ENCODE measurements around the gene MYBL2. TPM values are rescaled to one million over a fixed set of nuclear protein-coding genes. Genes with fewer than 3 reads are reported as not detected.
A peak's percentile ranks its signal among the peaks of the same experiment; 100 is the strongest.

The MYBL2 gene
- total RNA-seq, 2 experiments from 2014 or later = 80.3 to 81.3 TPM

- intact Hi-C loops (cut with micrococcal nuclease) = no loop called here
- no peaks in the 10 kb centered on the region for H3K27me3 Mint-ChIP-seq
- no peak overlapping the region for H3K4me3 Mint-ChIP-seq
- DNase-seq = no peak
- no peak overlapping the region for H3K27ac Mint-ChIP-seq
- no peaks in the 10 kb centered on the region for H3K9me3 Mint-ChIP-seq
- CTCF ChIA-PET = interaction anchor here (0.5 to 1.4 kb wide), 2 partner anchors 185 to 648 kb away, joined by 3 to 7 read pairs; partner anchors contain the start of gene FITM2
- H3K36me3 Mint-ChIP-seq = no peaks in the 10 kb centered on the region
- H3K4me1 Mint-ChIP-seq (ENCODE audit: low read depth) = peaks cover 2% of the 10 kb centered on the region
- POLR2A ChIA-PET = no interaction called here
These were observed 3.8 kb upstream of the MYBL2 start for GRCh38 chr20:43662943-43663655.

GRCh38 chr20:43665466-43666176 lies 1.3 kb upstream of the MYBL2 start:
- CTCF ChIA-PET = interaction anchor here (1.1 kb wide), 1 partner anchor 27 kb away, joined by 3 read pairs; no protein-coding TSS in a partner anchor

GRCh38 chr20:43667341-43668132 lies 623 bp downstream of the MYBL2 start:
- peak overlapping the region; percentile 82 for H3K4me3 Mint-ChIP-seq
- H3K27me3 Mint-ChIP-seq = peaks cover 7% of the 10 kb centered on the region
- intact Hi-C loops (cut with micrococcal nuclease) = no loop called here
- no peaks in the 10 kb centered on the region for H3K9me3 Mint-ChIP-seq
- ChIA-PET CTCF (interaction anchor here (0.8 kb wide), 2 partner anchors 74 to 449 kb away, joined by 3 read pairs; no protein-coding TSS in a partner anchor), POLR2A (interaction anchor here (0.6 kb wide), 1 partner anchor 210 kb away, joined by 3 read pairs; the partner anchor contains the start of gene SRSF6)
- peak overlapping the region; percentile 38 for H3K27ac Mint-ChIP-seq
- H3K36me3 Mint-ChIP-seq = peaks cover 6% of the 10 kb centered on the region
- DNase-seq = peak; percentile 39
- H3K4me1 Mint-ChIP-seq (ENCODE audit: low read depth) = peaks cover 5% of the 10 kb centered on the region

More at GRCh38 chr20:43665466-43666176, 1.3 kb upstream of the MYBL2 start:
- Mint-ChIP-seq H3K9me3 (no peaks in the 10 kb centered on the region), H3K27me3 (peaks cover 6% of the 10 kb centered on the region), H3K36me3 (peaks cover 2% of the 10 kb centered on the region), H3K27ac (no peak overlapping the region), H3K4me1 (ENCODE audit: low read depth) (peaks cover 5% of the 10 kb centered on the region), H3K4me3 (peak overlapping the region; percentile 4)
- POLR2A ChIA-PET = no interaction called here
- DNase-seq = no peak
- intact Hi-C loops (cut with micrococcal nuclease) = loop anchor here (1.0 kb wide), 1 partner anchor 151 kb away; no protein-coding TSS in a partner anchor

GRCh38 chr20:43669332-43669731 lies 2.4 kb downstream of the MYBL2 start:
- no peak overlapping the region for H3K4me3 Mint-ChIP-seq
- peaks cover 3% of the 10 kb centered on the region for H3K9me3 Mint-ChIP-seq
- H3K27ac Mint-ChIP-seq = no peak overlapping the region
- DNase-seq = no peak
- ChIA-PET CTCF (no interaction called here), POLR2A (no interaction called here)
- intact Hi-C loops (cut with micrococcal nuclease) = no loop called here
- H3K36me3 Mint-ChIP-seq = peaks cover 15% of the 10 kb centered on the region
- H3K4me1 Mint-ChIP-seq (ENCODE audit: low read depth) = peaks cover 5% of the 10 kb centered on the region
- H3K27me3 Mint-ChIP-seq = peaks cover 7% of the 10 kb centered on the region

- intact Hi-C loops (cut with micrococcal nuclease) = no loop called here
- no peak for DNase-seq
- Mint-ChIP-seq H3K4me1 (ENCODE audit: low read depth) (peaks cover 5% of the 10 kb centered on the region), H3K9me3 (peaks cover 3% of the 10 kb centered on the region), H3K27me3 (peaks cover 7% of the 10 kb centered on the region), H3K36me3 (peaks cover 18% of the 10 kb centered on the region), H3K27ac (no peak overlapping the region), H3K4me3 (no peak overlapping the region)
- ChIA-PET POLR2A (interaction anchor here (0.6 kb wide), 1 partner anchor 42 kb away, joined by 3 read pairs; no protein-coding TSS in a partner anchor), CTCF (interaction anchor here (1.2 kb wide), 1 partner anchor 21 kb away, joined by 3 read pairs; no protein-coding TSS in a partner anchor)
These were observed 3.5 kb downstream of the MYBL2 start for GRCh38 chr20:43670423-43670822.

- Mint-ChIP-seq H3K4me1 (ENCODE audit: low read depth) (peaks cover 3% of the 10 kb centered on the region), H3K27ac (no peak overlapping the region), H3K9me3 (peaks cover 3% of the 10 kb centered on the region), H3K36me3 (peaks cover 36% of the 10 kb centered on the region), H3K27me3 (peaks cover 1% of the 10 kb centered on the region), H3K4me3 (no peak overlapping the region)
- DNase-seq = no peak
- CTCF ChIA-PET = interaction anchor here (1.4 kb wide), 1 partner anchor 16 kb away, joined by 3 read pairs; no protein-coding TSS in a partner anchor
- intact Hi-C loops (cut with micrococcal nuclease) = no loop called here
- POLR2A ChIA-PET = no interaction called here
These were observed 9.5 kb downstream of the MYBL2 start for GRCh38 chr20:43676368-43676767.

GRCh38 chr20:43680981-43681380 lies 14.1 kb downstream of the MYBL2 start:
- H3K27me3 Mint-ChIP-seq = no peaks in the 10 kb centered on the region
- intact Hi-C loops (cut with micrococcal nuclease) = no loop called here
- ChIA-PET POLR2A (interaction anchor here (1.5 kb wide), 1 partner anchor 224 kb away, joined by 4 read pairs; the partner anchor contains the start of gene SRSF6), CTCF (interaction anchor here (1.2 to 1.6 kb wide), 3 partner anchors 11 to 232 kb away, joined by 3 to 6 read pairs (median 4); no protein-coding TSS in a partner anchor)
- H3K36me3 Mint-ChIP-seq = peaks cover 30% of the 10 kb centered on the region
- H3K27ac Mint-ChIP-seq = no peak overlapping the region
- DNase-seq = no peak
- no peak overlapping the region for H3K4me3 Mint-ChIP-seq
- H3K9me3 Mint-ChIP-seq = no peaks in the 10 kb centered on the region
- peaks cover 12% of the 10 kb centered on the region for H3K4me1 Mint-ChIP-seq (ENCODE audit: low read depth)

GRCh38 chr20:43681468-43681942 lies 14.6 kb downstream of the MYBL2 start:
- peaks cover 27% of the 10 kb centered on the region for H3K36me3 Mint-ChIP-seq
- ChIA-PET POLR2A (interaction anchor here (1.5 kb wide), 1 partner anchor 224 kb away, joined by 4 read pairs; the partner anchor contains the start of gene SRSF6), CTCF (interaction anchor here (1.2 to 1.6 kb wide), 3 partner anchors 10 to 232 kb away, joined by 3 to 6 read pairs (median 4); no protein-coding TSS in a partner anchor)

GRCh38 chr20:43681991-43682410 lies 15.1 kb downstream of the MYBL2 start:
- Mint-ChIP-seq H3K36me3 (peaks cover 26% of the 10 kb centered on the region), H3K27ac (no peak overlapping the region), H3K4me1 (ENCODE audit: low read depth) (peaks cover 12% of the 10 kb centered on the region), H3K4me3 (no peak overlapping the region), H3K27me3 (no peaks in the 10 kb centered on the region), H3K9me3 (no peaks in the 10 kb centered on the region)
- ChIA-PET CTCF (interaction anchor here (1.3 to 1.6 kb wide), 2 partner anchors 10 to 233 kb away, joined by 3 to 4 read pairs; no protein-coding TSS in a partner anchor), POLR2A (no interaction called here)
- DNase-seq = peak; percentile 15
- intact Hi-C loops (cut with micrococcal nuclease) = no loop called here

More at GRCh38 chr20:43681468-43681942, 14.6 kb downstream of the MYBL2 start:
- intact Hi-C loops (cut with micrococcal nuclease) = no loop called here
- Mint-ChIP-seq H3K4me3 (no peak overlapping the region), H3K9me3 (no peaks in the 10 kb centered on the region), H3K27me3 (no peaks in the 10 kb centered on the region), H3K27ac (no peak overlapping the region), H3K4me1 (ENCODE audit: low read depth) (peaks cover 12% of the 10 kb centered on the region)
- no peak for DNase-seq

- Mint-ChIP-seq H3K9me3 (no peaks in the 10 kb centered on the region), H3K4me3 (no peak overlapping the region), H3K36me3 (peaks cover 22% of the 10 kb centered on the region), H3K27ac (no peak overlapping the region), H3K27me3 (no peaks in the 10 kb centered on the region), H3K4me1 (ENCODE audit: low read depth) (peaks cover 12% of the 10 kb centered on the region)
- intact Hi-C loops (cut with micrococcal nuclease) = no loop called here
- ChIA-PET CTCF (interaction anchor here (1.3 kb wide), 1 partner anchor 233 kb away, joined by 3 read pairs; no protein-coding TSS in a partner anchor), POLR2A (no interaction called here)
- DNase-seq = no peak
These were observed 15.5 kb downstream of the MYBL2 start for GRCh38 chr20:43682446-43682845.

GRCh38 chr20:43686820-43687219 lies 19.9 kb downstream of the MYBL2 start:
- H3K4me3 Mint-ChIP-seq = no peak overlapping the region
- no peak overlapping the region for H3K27ac Mint-ChIP-seq
- no peak for DNase-seq
- no peaks in the 10 kb centered on the region for H3K27me3 Mint-ChIP-seq
- POLR2A ChIA-PET = no interaction called here
- H3K36me3 Mint-ChIP-seq = peaks cover 26% of the 10 kb centered on the region
- intact Hi-C loops (cut with micrococcal nuclease) = no loop called here
- H3K9me3 Mint-ChIP-seq = no peaks in the 10 kb centered on the region
- peaks cover 12% of the 10 kb centered on the region for H3K4me1 Mint-ChIP-seq (ENCODE audit: low read depth)
- CTCF ChIA-PET = interaction anchor here (0.6 to 1.8 kb wide), 2 partner anchors 148 to 244 kb away, joined by 3 to 5 read pairs; no protein-coding TSS in a partner anchor

Data from activated CD4-positive, alpha-beta memory T cell treated with anti-CD3 and anti-CD28 coated beads for 36 hours (primary cell).